ENCODE measurements around the gene C18orf54.

DNA sequence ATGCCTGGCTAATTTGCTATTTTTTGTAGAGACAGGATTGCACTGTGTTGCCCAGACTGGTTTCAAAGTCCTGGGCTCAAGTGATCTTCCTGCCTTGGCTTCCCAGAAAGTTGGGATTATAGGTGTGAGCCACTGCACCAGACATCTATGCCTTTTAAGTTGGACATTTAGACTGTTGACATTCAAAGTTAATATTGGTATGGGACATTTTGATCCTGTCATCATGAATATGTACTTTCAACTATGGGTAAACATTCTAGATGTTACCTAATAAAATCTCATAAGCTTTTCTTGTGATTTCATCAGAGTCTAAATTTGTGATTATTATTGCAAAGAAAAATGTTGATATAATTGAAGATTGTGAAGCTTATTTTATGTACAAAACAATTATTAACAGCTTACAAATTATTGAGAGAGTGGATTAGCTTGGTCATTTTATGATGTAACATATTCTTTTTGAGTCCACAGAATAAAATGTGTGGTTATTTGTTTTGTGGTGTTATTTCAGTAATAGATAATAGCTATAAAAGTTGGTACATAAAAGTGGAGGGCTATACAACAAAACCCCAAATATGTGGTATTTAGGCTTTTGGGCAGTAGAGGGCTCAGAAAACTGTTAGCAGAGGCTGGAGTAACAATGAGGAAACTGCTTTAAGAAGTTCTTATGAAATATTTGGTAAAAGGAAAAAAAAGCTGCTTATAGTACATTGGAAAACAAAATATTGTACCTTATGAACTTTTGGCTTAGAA lies 41.5 kb upstream of the C18orf54 start:
- TF ChIP-seq EZH2 (IDR thresholded peaks at IDR 0.05; ENCODE audit: insufficient read depth, poor library complexity, severe bottlenecking) (no peak), EZH2phosphoT487 (IDR thresholded peaks at IDR 0.05; ENCODE audit: insufficient read depth, low read depth) (no peak)

All from GM23248 (cell line).